Central memory CD8-positive, alpha-beta T cell (primary cell): ENCODE measurements around the gene KLHL35.

ENCODE experiments used
- ATAC-seq: fragments of 150-1000 bp; cut with Tn5 transposase; replicated peaks from 2 replicates; pipeline ENCODE4 v1.10.0; 2022; ENCODE audit warnings: mild to moderate bottlenecking, moderate FRiP score, moderate number of reproducible peaks; ENCODE audit not compliant: poor library complexity, severe bottlenecking; ENCODE audit errors: extremely low read depth
- DNase-seq, 2 donors: peaks; one replicate each; pipeline ENCODE4 v3.0.0; 2021; ENCODE audit warnings: low spot score in 2 of 2
- H3K27ac Mint-ChIP-seq: one replicate; pipeline ENCODE4 v1.8.0; 2022; ENCODE audit warnings: low read depth, mild to moderate bottlenecking, moderate library complexity, mixed read lengths
- H3K27me3 Mint-ChIP-seq: one replicate; pipeline ENCODE4 v1.8.0; 2022; ENCODE audit warnings: mixed read lengths
- H3K36me3 Mint-ChIP-seq: one replicate; pipeline ENCODE4 v1.8.0; 2022; ENCODE audit warnings: mild to moderate bottlenecking, moderate library complexity, mixed read lengths; ENCODE audit not compliant: insufficient read depth
- H3K4me1 Mint-ChIP-seq: one replicate; pipeline ENCODE4 v1.8.0; 2022; ENCODE audit warnings: mixed read lengths
- H3K4me3 Mint-ChIP-seq: one replicate; pipeline ENCODE4 v1.8.0; 2022; ENCODE audit warnings: mild to moderate bottlenecking, moderate library complexity, mixed read lengths
- H3K9me3 Mint-ChIP-seq: one replicate; pipeline ENCODE4 v1.8.0; 2022; ENCODE audit warnings: mixed read lengths

KLHL35 gene

DNA sequence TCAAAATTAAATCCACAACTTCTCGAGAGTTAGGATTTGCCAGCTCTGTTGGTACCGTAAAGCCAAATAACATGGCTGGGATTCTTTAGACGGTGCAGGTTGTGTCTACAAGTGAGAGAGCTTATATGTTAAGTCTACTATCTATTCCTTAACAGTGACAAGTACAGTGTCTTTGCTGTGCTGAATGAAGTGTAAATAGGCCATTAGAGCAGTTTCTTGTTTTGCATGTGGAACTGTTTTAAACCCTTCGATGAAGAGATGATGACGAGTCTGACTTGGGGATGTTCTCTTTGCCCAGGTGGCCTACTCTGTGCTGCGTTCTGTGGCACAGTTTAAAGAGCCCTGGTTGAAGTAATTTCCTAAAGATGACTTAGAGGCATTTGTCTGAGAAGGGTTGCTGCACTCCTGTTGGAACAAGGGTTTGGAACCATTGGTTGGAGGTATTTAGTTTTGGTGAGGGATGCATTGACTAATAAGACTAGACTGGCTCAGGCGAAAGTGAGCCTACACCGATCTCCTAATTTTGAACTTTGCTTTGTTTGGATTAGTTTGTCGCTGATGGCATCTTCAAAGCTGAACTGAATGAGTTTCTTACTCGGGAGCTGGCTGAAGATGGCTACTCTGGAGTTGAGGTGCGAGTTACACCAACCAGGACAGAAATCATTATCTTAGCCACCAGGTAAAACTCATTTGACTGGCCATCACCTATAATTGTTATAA lies 32.7 kb downstream of the KLHL35 start:
- no peaks in the 10 kb centered on the region for H3K27me3 Mint-ChIP-seq
- ATAC-seq (peak; percentile 39), DNase-seq (no peak)
- no peaks in the 10 kb centered on the region for H3K9me3 Mint-ChIP-seq
- peaks cover 61% of the 10 kb centered on the region for H3K4me1 Mint-ChIP-seq
- peaks cover 55% of the 10 kb centered on the region for H3K36me3 Mint-ChIP-seq
- peak overlapping the region; percentile 97 for H3K4me3 Mint-ChIP-seq
- H3K27ac Mint-ChIP-seq: peak overlapping the region; percentile 97

DNA sequence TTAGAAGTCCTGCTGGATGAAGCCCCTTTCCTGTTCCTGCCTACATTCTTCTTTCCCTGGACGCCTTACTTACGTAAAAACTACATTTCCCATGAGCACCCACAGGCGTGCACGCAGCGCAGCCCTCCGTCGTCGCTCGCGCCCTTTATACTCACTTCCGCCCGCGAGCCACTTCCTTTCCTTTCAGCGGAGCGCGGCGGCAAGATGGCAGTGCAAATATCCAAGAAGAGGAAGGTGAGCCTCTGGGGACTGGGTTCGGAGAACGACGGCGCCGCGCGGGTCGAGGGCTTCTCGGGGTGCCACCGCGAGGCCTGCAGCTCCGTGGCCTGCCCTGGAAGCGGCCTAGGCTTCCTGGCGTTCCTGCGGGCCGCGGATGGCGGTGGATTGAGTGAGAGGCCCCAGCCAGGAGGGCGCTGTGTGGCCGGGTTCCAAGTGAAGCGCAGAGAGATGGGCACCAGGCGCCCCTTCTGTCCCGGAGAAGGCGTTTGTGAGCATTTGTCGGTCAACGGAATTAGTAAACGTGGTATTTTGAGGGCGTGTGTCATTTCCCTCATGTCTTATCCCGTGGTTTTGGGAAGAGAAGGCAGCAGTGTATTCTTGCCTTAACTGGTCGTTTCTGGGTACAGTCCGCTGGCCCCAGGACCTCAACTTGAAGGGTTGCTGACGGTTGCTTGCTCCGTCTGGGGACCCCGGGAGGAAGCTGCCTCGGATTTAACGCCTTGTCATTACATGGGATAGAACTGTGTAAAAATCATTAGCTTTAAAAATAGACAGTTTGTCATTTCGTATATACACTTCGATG lies 33.5 kb downstream of the KLHL35 start, which contains the start of gene RPS3:
TSS of gene RPS3 (plus strand) at position 175 of the 802 bp plus-strand sequence. CDS start at position 205, 30 bp downstream.
- Mint-ChIP-seq H3K27ac (peak within 1 kb of the TSS; percentile 97), H3K36me3 (peaks cover 48% of the 10 kb centered on the region), H3K4me3 (peak within 1 kb of the TSS; percentile 97), H3K9me3 (no peaks in the 10 kb centered on the region), H3K4me1 (peaks cover 54% of the 10 kb centered on the region), H3K27me3 (no peaks in the 10 kb centered on the region)
- ATAC-seq (peak; percentile 85), DNase-seq (peak; percentile 81 to 82)

DNA sequence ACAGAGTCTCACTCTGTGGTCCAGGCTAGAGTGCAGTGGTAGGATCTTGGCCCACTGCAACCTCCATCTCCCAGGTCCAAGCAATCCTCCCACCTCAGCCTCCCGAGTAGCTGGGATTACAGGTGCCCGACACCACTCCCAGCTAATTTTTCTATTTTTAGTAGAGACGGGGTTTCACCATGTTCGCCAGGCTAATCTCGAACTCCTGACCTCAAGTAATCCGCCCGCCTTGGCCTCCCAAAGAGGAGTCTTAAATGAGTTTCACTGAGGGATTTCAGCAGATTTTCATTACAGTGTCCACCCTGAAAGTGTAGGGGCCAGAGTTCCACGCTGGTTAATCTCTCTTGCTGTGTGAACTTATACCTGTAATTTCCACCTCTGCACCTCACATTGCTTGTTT lies 34.1 kb downstream of the KLHL35 start:
- Mint-ChIP-seq H3K4me1 (peaks cover 47% of the 10 kb centered on the region), H3K9me3 (no peaks in the 10 kb centered on the region), H3K27me3 (no peaks in the 10 kb centered on the region)

DNA sequence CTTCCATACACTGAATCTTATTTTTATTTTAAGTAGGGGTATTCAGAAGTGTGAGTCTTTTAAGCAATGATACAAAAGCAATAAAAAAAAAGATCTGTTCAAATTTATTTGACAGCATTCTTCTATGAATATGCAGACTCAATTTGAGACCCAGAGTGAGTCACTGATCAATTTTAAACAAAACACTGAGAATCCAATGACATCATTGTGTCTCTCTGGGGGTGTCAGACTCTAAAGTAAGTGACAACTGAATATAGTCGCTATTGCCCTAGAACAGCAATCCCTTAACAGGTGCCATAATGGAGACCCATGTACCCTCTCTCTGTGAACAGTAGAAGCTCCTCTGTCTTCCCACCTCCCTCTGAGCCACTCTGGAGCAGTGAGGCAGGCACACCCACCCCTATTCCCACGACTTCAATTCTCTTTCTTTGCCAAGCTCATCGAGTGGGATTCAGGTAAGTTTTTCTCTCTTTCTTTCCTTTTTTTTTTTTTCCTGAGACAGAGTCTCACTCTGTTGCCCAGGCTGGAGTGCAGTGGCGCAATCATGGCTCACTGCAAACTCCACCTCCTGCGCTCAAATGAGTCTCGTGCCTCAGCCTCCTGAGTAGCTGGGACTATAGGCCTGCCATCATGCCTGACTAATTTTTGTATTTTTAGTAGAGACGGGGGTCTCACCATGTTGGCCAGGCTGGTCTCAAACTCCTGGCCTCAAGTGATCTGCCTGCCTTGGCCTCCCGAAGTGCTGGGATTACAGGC lies 38.7 kb downstream of the KLHL35 start:
- no peak overlapping the region for H3K27ac Mint-ChIP-seq
- H3K27me3 Mint-ChIP-seq: peaks cover 10% of the 10 kb centered on the region
- ATAC-seq (no peak), DNase-seq (no peak)
- H3K4me1 Mint-ChIP-seq: peaks cover 3% of the 10 kb centered on the region
- no peak overlapping the region for H3K4me3 Mint-ChIP-seq
- peaks cover 2% of the 10 kb centered on the region for H3K36me3 Mint-ChIP-seq
- no peaks in the 10 kb centered on the region for H3K9me3 Mint-ChIP-seq

More for the DNA sequence above, 34.1 kb downstream of the KLHL35 start:
- Mint-ChIP-seq H3K36me3 (peaks cover 41% of the 10 kb centered on the region), H3K4me3 (peak overlapping the region; percentile 97), H3K27ac (peak overlapping the region; percentile 97)
- DNase-seq: no peak
- no peak for ATAC-seq

DNA sequence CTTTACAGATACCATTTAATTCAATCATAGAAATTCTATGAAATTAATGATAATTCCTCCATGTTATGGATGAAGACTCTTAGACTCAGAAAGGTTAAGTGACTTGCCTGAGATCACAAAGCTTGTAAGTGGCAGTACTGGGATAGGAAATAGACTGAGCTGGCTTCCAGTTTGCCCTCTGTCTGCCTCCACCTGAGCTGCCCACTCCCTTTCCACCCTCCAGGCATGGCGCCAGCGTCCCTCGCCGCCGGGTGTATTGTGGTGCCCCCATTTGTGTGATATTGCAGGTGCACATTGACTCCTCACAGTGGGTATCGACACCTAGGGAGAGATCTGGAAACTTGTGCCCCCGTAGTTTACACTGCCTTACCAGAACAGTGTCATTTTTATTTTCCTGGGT lies 43.1 kb downstream of the KLHL35 start:
- Mint-ChIP-seq H3K27ac (no peak overlapping the region), H3K27me3 (peaks cover 10% of the 10 kb centered on the region), H3K4me1 (no peaks in the 10 kb centered on the region), H3K4me3 (no peak overlapping the region), H3K9me3 (no peaks in the 10 kb centered on the region), H3K36me3 (no peaks in the 10 kb centered on the region)
- DNase-seq (no peak), ATAC-seq (no peak)

DNA sequence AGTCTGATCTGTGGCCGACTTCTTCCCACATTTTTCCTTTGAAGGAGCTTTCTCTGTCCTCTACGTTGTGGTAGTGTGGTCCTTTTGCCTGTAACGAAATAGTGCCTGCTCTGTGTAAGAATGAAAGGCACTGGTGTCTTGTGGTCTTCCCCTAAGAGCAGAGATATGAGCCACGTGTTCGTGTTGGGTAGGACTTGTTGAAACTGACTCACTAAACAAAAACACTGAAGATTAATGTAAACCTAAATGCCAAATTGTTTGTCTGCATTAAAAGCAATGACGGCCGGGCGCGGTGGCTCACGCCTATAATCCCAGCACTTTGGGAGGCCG lies 43.8 kb downstream of the KLHL35 start:
- ATAC-seq: no peak
- peaks cover 5% of the 10 kb centered on the region for H3K4me1 Mint-ChIP-seq

DNA sequence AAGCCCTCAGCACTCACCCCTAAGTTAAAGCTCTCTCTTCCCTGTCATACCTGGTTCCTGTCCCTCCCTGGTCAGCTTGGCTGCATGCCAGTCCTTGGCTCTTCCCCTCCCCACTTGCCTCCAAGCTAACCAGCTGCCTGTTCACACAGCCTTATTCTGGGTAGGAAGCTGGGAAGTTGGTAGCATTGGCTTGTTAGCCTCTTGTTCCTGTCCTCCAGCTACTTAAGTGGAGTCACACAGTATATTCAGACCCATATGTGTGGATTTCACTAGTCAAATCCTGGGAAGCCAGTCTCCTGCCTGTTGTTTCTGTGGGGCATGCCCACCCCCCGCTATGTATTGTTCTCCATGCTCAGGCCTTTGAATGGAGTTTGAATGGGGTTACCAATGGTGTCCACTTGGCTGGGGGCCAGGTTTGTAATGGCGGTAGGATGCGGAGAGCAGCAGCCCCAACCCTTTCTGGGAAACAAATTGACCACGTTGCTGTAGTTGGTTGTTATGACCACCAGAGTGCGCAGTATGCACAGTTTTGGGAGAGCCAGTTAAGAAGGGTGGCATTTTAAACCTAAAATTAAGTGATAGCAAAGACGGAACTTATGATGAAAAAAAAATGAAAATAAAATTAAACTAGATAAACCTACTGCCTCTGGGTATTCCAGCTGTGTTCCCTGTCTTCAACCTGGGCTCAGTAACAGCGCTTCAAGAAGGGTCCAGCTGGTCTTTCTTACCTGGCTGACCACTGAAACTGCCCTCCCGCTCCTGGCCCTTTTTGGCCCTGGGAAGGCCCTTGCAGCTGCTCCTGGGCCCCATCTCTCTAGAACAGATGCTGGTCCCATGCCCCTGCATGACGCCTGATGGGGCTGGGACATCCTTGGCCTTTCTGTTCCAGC lies 44.4 kb downstream of the KLHL35 start:
- H3K4me1 Mint-ChIP-seq: peaks cover 6% of the 10 kb centered on the region
- H3K9me3 Mint-ChIP-seq: no peaks in the 10 kb centered on the region
- no peak overlapping the region for H3K27ac Mint-ChIP-seq
- peak; percentile 63 for ATAC-seq
- DNase-seq: peak; percentile 47 to 62
- H3K4me3 Mint-ChIP-seq: no peak overlapping the region
- H3K27me3 Mint-ChIP-seq: peaks cover 10% of the 10 kb centered on the region
- H3K36me3 Mint-ChIP-seq: no peaks in the 10 kb centered on the region

More for the DNA sequence above, 43.8 kb downstream of the KLHL35 start:
- no peak overlapping the region for H3K27ac Mint-ChIP-seq
- H3K4me3 Mint-ChIP-seq: no peak overlapping the region
- DNase-seq: no peak
- H3K27me3 Mint-ChIP-seq: peaks cover 10% of the 10 kb centered on the region
- no peaks in the 10 kb centered on the region for H3K36me3 Mint-ChIP-seq
- no peaks in the 10 kb centered on the region for H3K9me3 Mint-ChIP-seq

DNA sequence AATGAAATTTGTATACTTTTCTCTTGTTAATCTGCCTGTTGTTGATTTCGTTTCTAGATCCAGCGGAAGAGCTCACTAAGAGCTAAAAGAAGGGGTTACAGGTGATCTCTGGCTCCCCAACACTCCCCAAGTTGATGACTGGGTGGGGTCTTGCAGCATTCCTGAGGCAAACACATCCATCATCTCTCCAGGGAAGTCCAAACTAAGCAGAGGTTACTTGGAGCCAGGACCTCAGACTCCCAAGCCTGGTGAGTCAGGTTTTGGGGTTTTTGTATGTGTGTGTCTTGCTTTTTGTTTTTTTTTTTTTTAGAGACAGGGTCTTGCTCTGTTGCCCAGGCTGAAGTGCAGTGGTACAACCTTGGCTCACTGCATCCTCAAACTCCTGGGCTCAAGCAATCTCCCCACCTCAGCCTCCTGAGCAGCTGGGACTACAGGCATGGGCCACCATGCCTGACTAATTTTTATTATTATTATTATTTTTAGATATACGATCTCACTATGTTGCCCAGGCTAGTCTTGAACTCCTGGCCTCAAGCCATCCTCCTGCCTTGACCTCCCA lies 45.2 kb downstream of the KLHL35 start:
- H3K9me3 Mint-ChIP-seq: no peaks in the 10 kb centered on the region
- no peak for DNase-seq
- H3K36me3 Mint-ChIP-seq: no peaks in the 10 kb centered on the region
- H3K27me3 Mint-ChIP-seq: peaks cover 10% of the 10 kb centered on the region
- H3K4me1 Mint-ChIP-seq: peaks cover 14% of the 10 kb centered on the region
- H3K4me3 Mint-ChIP-seq: no peak overlapping the region
- ATAC-seq: no peak
- no peak overlapping the region for H3K27ac Mint-ChIP-seq

DNA sequence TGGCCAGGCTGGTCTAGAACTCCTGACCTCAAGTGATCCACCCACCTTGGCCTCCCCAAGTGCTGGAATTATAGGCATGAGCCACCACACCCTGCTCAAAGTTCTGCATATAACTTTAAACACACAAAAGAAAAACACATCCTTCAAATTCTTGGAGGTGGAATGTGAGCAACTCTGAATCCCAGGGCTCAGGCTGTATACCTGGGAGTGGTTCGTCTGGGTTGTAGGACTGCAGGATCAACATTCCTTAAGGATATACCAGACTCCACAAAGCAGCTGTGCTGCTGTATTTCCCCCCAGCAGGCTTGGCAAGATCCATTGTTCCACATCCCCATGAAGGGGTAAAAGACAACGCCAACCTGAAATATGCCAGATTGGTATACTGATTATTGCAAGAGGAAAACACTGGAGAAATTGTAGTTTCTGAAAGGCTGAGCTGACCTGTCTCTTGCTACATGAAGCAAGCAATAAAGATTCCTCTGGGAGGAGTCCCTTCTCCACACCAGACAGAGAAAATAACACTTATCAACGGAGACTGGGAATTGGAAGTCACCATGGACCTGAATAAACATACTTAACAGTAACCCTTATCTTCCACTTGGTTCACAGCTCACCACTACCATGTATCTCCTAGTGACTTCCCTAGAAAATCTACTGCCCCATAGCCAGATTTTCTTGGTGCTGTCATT lies 45.9 kb downstream of the KLHL35 start:
- DNase-seq (no peak), ATAC-seq (no peak)
- H3K36me3 Mint-ChIP-seq: no peaks in the 10 kb centered on the region
- peaks cover 14% of the 10 kb centered on the region for H3K4me1 Mint-ChIP-seq
- H3K9me3 Mint-ChIP-seq: no peaks in the 10 kb centered on the region
- no peak overlapping the region for H3K4me3 Mint-ChIP-seq
- no peak overlapping the region for H3K27ac Mint-ChIP-seq
- peaks cover 10% of the 10 kb centered on the region for H3K27me3 Mint-ChIP-seq

DNA sequence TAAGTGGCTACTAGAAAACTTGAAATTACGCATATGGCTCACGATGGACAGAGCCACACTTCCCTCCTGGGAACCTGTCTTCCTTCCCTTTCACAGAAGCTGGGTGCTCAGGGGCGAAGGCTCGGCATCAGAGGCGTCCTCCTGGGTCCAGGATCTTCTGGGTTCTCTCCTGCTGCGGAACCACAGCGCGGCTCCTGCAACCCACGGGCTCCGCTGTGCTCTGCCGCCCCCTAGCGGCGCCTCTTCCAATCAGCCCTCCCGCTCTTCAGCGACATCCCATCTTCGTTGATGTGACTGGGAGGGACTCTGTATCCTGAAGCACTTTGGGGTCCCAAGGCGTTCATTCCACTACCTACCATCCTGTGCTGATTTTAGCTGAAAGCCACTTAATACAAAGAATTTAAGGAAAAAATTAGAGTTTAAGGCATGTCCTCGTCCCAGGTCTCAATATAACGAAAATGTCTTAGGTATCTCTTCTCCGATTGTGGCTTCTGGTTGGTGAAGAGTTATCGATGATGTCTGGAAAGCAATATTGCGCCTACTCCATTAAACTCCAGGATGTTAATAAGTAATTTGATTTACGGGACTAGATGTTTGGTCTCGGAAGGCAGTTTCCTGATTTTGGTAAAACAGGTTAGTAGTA lies 48.4 kb downstream of the KLHL35 start:
- peaks cover 14% of the 10 kb centered on the region for H3K4me1 Mint-ChIP-seq
- no peaks in the 10 kb centered on the region for H3K36me3 Mint-ChIP-seq
- H3K9me3 Mint-ChIP-seq: no peaks in the 10 kb centered on the region
- DNase-seq (peak; percentile 53 to 62), ATAC-seq (peak; percentile 82)
- H3K27me3 Mint-ChIP-seq: no peaks in the 10 kb centered on the region
- peak overlapping the region; percentile 29 for H3K27ac Mint-ChIP-seq
- peak overlapping the region; percentile 63 for H3K4me3 Mint-ChIP-seq

DNA sequence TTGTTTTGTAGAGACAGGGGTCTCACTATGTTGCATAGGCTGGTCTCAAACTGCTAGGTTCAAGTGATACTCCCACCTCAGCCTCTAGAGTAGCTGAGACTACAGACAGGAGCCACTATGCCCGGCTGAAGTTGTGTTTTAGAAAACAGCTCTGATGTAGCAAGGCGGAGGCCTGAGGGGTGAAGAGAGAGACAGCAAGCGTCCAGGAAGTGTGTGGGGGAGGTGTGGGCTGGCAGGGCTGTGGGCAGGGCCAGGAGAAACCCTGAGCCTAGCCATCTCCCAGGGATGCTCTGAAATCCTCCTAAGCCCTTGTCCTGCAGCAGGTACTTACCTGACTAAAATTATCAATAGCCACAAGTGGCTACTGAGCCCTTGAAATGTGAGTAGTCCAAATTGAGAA lies 49.8 kb downstream of the KLHL35 start:
- ATAC-seq (peak; percentile 63), DNase-seq (no peak)
- peak overlapping the region; percentile 53 for H3K4me3 Mint-ChIP-seq
- H3K27me3 Mint-ChIP-seq: no peaks in the 10 kb centered on the region
- H3K4me1 Mint-ChIP-seq: peaks cover 14% of the 10 kb centered on the region
- H3K27ac Mint-ChIP-seq: peak overlapping the region; percentile 7
- H3K36me3 Mint-ChIP-seq: no peaks in the 10 kb centered on the region
- no peaks in the 10 kb centered on the region for H3K9me3 Mint-ChIP-seq
